ENCODE data around the gene UPP1.

DNA sequence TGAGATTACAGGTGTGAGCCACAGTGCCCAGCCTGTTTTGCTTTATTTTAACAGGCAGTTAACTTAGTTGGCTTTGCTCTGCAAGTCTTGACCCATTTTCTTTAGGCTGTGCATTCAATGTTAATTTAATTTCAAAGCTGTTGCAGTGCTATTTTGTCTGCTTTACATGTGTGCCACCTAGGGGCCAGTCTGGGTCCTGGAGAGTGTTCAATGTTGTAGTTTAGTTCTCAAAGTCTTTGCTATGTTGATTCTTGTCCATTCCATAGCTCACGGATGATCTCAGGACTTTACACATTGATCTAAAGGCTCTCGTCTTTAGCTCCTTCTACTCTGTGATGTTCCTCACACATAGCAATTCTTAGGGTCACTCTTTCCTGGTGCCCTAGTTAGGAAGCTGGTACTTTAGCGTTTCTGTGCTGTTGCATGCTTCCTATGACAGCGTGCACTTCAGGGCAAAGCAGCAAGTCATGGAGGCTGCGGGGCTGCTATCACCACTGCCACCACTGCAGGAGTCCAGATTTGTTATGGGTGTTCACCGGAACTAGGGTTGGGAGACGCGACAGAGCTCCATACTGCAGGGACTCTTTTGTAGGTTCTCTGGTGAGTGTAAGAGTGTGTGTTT lies 65.8 kb downstream of the UPP1 start:
- TF ChIP-seq, protein P1, sequence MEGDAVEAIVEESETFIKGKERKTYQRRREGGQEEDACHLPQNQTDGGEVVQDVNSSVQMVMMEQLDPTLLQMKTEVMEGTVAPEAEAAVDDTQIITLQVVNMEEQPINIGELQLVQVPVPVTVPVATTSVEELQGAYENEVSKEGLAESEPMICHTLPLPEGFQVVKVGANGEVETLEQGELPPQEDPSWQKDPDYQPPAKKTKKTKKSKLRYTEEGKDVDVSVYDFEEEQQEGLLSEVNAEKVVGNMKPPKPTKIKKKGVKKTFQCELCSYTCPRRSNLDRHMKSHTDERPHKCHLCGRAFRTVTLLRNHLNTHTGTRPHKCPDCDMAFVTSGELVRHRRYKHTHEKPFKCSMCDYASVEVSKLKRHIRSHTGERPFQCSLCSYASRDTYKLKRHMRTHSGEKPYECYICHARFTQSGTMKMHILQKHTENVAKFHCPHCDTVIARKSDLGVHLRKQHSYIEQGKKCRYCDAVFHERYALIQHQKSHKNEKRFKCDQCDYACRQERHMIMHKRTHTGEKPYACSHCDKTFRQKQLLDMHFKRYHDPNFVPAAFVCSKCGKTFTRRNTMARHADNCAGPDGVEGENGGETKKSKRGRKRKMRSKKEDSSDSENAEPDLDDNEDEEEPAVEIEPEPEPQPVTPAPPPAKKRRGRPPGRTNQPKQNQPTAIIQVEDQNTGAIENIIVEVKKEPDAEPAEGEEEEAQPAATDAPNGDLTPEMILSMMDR (IDR thresholded peaks at IDR 0.05) = peak in 1 of 7 experiments; percentile 22
- TF ChIP-seq POLR2AphosphoS5 (IDR thresholded peaks at IDR 0.05) (no peak), EP300 (IDR thresholded peaks at IDR 0.05) (no peak)
